HEK293 (cell line): ENCODE results near the gene IL4R.

Experiments used
- CTCF ChIA-PET: fragments of 350-600 bp; formaldehyde crosslinking; extraction: SDS; loops from one replicate; lab custom pipeline; 2021; ENCODE audit warnings: antibody characterized with exemption; lab: Yijun Ruan, JAX
- POLR2A ChIA-PET: fragments of 300-600 bp; formaldehyde crosslinking; extraction: SDS; loops from one replicate; lab custom pipeline; 2020; ENCODE audit warnings: antibody characterized with exemption, inconsistent platforms; lab: Yijun Ruan, JAX
- H3K27ac ChIP-seq: fragments of 200-500 bp; sonication (Bioruptor generic); 2 replicates; pipeline ENCODE4 v1.5.1; 2014; ENCODE audit warnings: low read depth, low read length, control low read depth, inconsistent platforms; ENCODE audit errors: extremely low read depth
- H3K36me3 ChIP-seq, 2 experiments: fragments of 200-500 bp in 1 of 2; sonication (Bioruptor generic) in 1 of 2; 1 replicate in 1 of 2; 2 replicates in 1 of 2; pipeline ENCODE4 v1.5.1; 2014 to 2017; ENCODE audit warnings: inconsistent platforms in 2 of 2, low read length in 2 of 2; ENCODE audit not compliant: control insufficient read depth in 2 of 2, insufficient read depth in 1 of 2
- H3K4me1 ChIP-seq: fragments of 200-500 bp; sonication (Bioruptor generic); 2 replicates; pipeline ENCODE4 v1.5.1; 2014; ENCODE audit warnings: mild to moderate bottlenecking, low read length, inconsistent platforms; ENCODE audit not compliant: control insufficient read depth, insufficient read depth
- H3K4me3 ChIP-seq: 2 replicates; pipeline ENCODE4 v1.5.1; 2011; ENCODE audit warnings: low read depth, mild to moderate bottlenecking, control low read depth, low read length, moderate library complexity
- H3K9me3 ChIP-seq: fragments of 200-500 bp; sonication (Bioruptor generic); 2 replicates; pipeline ENCODE4 v1.5.1; 2014; ENCODE audit warnings: low read depth, low read length, inconsistent platforms; ENCODE audit not compliant: control insufficient read depth, insufficient read depth
- GFI1B ChIP-seq: fragments of 450-650 bp; formaldehyde crosslinking; IDR thresholded peaks from 2 replicates; pipeline ENCODE4 v1.5.1; 2016; ENCODE audit warnings: missing biosample characterization, missing genetic modification characterization
- HOXD13 ChIP-seq: sonication (generic); formaldehyde crosslinking; IDR thresholded peaks from 2 replicates; pipeline ENCODE4 v1.8.0; 2022; ENCODE audit warnings: missing genetic modification reagents, borderline replicate concordance
- SALL2 ChIP-seq: fragments of 450-650 bp; formaldehyde crosslinking; IDR thresholded peaks from 2 replicates; pipeline ENCODE4 v1.5.0; 2017; ENCODE audit warnings: missing biosample characterization, mild to moderate bottlenecking, missing genetic modification characterization, borderline replicate concordance
- ZFP69B ChIP-seq: fragments of 450-650 bp; formaldehyde crosslinking; IDR thresholded peaks from 2 replicates; pipeline ENCODE4 v1.5.1; 2016; ENCODE audit warnings: missing biosample characterization, missing genetic modification characterization
- ZNF10 ChIP-seq: fragments of 450-650 bp; formaldehyde crosslinking; IDR thresholded peaks from 2 replicates; pipeline ENCODE4 v1.5.1; 2017; ENCODE audit warnings: missing biosample characterization, missing genetic modification characterization
- ZNF121 ChIP-seq: fragments of 450-650 bp; formaldehyde crosslinking; IDR thresholded peaks from 2 replicates; pipeline ENCODE4 v1.5.1; 2016; ENCODE audit warnings: missing biosample characterization, missing genetic modification characterization
- ZNF138 ChIP-seq: fragments of 450-650 bp; formaldehyde crosslinking; IDR thresholded peaks from 2 replicates; pipeline ENCODE4 v1.5.1; 2016; ENCODE audit warnings: missing biosample characterization, missing genetic modification characterization, borderline replicate concordance
- ZNF202 ChIP-seq: fragments of 450-650 bp; formaldehyde crosslinking; IDR thresholded peaks from 2 replicates; pipeline ENCODE4 v1.5.1; 2016; ENCODE audit warnings: missing biosample characterization, missing genetic modification characterization, borderline replicate concordance
- ZNF350 ChIP-seq: fragments of 450-650 bp; formaldehyde crosslinking; IDR thresholded peaks from 2 replicates; pipeline ENCODE4 v1.5.0; 2017; ENCODE audit warnings: missing biosample characterization, mild to moderate bottlenecking, missing genetic modification characterization
- ZNF366 ChIP-seq: fragments of 450-650 bp; formaldehyde crosslinking; conservative IDR thresholded peaks from 2 replicates; pipeline ENCODE4 v1.5.1; 2016; ENCODE audit warnings: missing biosample characterization, missing genetic modification characterization
- ZNF558 ChIP-seq: fragments of 450-650 bp; formaldehyde crosslinking; IDR thresholded peaks from 2 replicates; pipeline ENCODE4 v1.5.1; 2016; ENCODE audit warnings: missing biosample characterization, missing genetic modification characterization
- ZNF664 ChIP-seq: fragments of 450-650 bp; formaldehyde crosslinking; IDR thresholded peaks from 2 replicates; pipeline ENCODE4 v1.5.1; 2016; ENCODE audit warnings: missing biosample characterization, missing genetic modification characterization
- ZSCAN23 ChIP-seq: fragments of 450-650 bp; formaldehyde crosslinking; IDR thresholded peaks from 2 replicates; pipeline ENCODE4 v1.5.1; 2016; ENCODE audit warnings: missing biosample characterization, missing genetic modification characterization
- TF ChIP-seq, protein P1 (sequence below): fragments of 450-650 bp; IDR thresholded peaks from 2 replicates; pipeline ENCODE4 v1.5.1; 2018; ENCODE audit warnings: missing biosample characterization, mild to moderate bottlenecking, missing genetic modification characterization

Gene IL4R

DNA sequence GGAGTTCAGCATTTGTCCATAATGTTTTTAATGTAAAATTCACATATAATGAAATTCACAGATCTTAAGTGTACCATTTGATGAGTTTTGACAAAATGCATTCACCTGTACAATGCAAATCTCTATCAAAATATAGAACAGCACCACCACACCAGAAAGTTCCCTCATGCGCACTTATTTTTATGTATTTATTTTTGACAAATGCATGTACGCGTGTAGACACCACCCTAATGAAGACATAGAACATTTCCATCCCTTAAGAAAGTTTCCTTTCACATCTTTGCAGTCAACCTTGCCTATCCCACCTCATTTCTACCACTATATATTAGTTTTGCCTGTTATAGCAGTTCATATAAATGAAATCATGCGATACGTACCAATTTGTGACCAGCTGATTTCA, 15.6 kb upstream of the IL4R start:
- no peak for TF ChIP-seq ZFP69B (tag by site-specific recombination)
- TF ChIP-seq ZNF121 (tag by site-specific recombination): no peak
- TF ChIP-seq, protein P1, sequence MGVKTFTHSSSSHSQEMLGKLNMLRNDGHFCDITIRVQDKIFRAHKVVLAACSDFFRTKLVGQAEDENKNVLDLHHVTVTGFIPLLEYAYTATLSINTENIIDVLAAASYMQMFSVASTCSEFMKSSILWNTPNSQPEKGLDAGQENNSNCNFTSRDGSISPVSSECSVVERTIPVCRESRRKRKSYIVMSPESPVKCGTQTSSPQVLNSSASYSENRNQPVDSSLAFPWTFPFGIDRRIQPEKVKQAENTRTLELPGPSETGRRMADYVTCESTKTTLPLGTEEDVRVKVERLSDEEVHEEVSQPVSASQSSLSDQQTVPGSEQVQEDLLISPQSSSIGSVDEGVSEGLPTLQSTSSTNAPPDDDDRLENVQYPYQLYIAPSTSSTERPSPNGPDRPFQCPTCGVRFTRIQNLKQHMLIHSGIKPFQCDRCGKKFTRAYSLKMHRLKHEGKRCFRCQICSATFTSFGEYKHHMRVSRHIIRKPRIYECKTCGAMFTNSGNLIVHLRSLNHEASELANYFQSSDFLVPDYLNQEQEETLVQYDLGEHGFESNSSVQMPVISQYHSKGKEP (tag by site-specific recombination): no peak
- no peak for TF ChIP-seq GFI1B
- no peak for TF ChIP-seq ZNF558 (tag by site-specific recombination)
- no peak for TF ChIP-seq HOXD13
- TF ChIP-seq ZNF366 (tag by site-specific recombination): no peak
- TF ChIP-seq ZNF202 (tag by site-specific recombination): no peak
- Histone ChIP-seq H3K27ac (no peak overlapping the region), H3K36me3 (no peaks in the 10 kb centered on the region), H3K9me3 (no peaks in the 10 kb centered on the region), H3K4me3 (no peak overlapping the region), H3K4me1 (no peaks in the 10 kb centered on the region)
- ChIA-PET CTCF (interaction anchor here (0.8 kb wide), 1 partner anchor 57 kb away, joined by 3 read pairs; no protein-coding TSS in a partner anchor), POLR2A (interaction anchor here (0.6 kb wide), 1 partner anchor 132 kb away, joined by 4 read pairs; no protein-coding TSS in a partner anchor)

DNA sequence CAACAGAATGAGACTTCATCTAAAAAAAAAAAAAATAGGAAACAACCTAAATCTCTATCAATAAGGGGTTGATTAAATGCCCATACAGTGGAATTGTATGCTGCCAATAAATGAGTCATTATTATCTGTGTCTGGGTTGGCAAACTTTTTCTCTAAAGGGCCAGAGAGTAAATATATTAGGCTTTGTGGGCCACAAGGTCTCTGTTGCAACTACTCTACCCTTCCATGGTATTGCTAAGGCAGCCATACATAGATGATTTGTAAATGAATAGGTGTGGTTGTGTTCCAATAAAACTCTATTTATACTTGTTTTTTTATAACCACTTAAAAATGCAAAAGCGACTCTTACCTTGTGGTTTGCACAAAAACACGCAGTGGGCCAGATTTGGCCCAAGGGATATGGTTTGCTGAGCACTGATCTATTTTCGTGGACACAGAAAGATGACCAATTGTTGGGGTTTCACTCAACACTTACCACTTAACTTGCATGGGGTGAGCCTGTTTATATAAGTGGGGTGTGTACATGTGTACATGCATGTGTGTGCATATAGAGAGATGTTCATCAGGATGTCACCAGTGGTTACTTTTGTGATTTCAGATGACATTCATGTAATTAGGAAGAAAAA, 12.4 kb upstream of the IL4R start:
- ChIA-PET POLR2A (no interaction called here), CTCF (no interaction called here)
- Histone ChIP-seq H3K27ac (no peak overlapping the region), H3K4me3 (no peak overlapping the region), H3K36me3 (no peaks in the 10 kb centered on the region), H3K9me3 (no peaks in the 10 kb centered on the region), H3K4me1 (no peaks in the 10 kb centered on the region)
- TF ChIP-seq ZNF10: no peak
- no peak for TF ChIP-seq SALL2 (tag by site-specific recombination)

DNA sequence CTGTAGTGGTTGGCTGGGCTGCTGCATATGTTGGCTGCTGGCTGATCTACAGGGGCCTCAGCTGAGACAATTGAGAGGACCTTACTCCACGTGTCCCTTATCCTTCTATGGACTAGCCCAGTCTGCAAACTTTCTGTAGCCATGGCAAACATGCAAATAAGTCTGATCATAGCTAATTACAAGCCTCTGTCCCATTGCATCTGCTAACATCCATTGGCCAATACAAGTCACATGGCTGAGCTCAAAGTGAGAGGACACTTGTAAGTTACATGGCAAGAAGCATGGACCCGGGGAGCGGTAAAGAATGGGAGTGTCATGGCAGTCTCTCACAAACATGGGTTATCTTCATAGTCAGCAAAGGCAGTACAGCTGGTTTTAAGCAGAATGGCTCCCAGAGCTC, 11.6 kb upstream of the IL4R start:
- H3K27ac ChIP-seq: no peak overlapping the region
- POLR2A ChIA-PET: no interaction called here
- no peaks in the 10 kb centered on the region for H3K9me3 ChIP-seq
- no peaks in the 10 kb centered on the region for H3K36me3 ChIP-seq
- H3K4me3 ChIP-seq: no peak overlapping the region
- no peaks in the 10 kb centered on the region for H3K4me1 ChIP-seq
- no peak for TF ChIP-seq ZSCAN23
- CTCF ChIA-PET: interaction anchor here (1.0 kb wide), 1 partner anchor 67 kb away, joined by 3 read pairs; no protein-coding TSS in a partner anchor

DNA sequence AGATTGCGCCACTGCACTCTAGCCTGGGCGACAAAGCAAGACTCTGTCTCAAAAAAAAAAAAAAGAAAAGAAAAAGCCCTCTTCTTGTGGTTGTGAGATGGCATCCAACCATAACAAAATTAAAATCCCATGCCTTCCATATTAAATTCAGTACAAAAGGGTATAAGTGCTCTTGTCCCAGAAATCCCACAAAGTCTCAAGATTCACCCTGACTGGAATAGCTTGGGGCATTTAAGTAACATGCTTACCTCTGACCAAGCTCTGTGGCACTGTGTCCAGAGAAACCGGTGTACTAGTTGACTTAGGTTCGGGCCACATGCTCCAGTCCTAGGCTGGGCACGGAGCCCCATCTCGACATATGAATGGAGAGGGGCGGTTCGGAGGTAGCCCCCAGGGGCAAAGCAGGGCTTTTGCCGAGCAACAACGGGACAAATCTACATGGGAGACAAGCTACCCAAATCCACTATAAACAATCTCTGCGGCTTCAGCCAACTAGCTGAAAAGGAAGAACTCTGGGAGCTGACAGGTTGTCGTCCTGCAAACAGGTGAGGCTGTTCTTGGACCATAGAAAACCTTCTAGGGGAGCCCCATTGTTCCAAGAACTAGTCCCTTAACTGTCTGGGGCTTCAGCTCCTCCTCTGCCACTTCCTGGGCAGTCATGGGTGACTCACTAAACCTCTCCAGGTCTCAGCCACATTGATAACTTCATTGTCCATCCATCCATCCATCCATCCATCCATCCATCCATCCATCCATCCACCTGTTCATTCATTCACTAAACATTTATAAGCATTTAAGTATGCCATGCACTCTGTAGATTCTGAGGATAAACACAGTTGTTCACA, 10.3 kb upstream of the IL4R start:
- POLR2A ChIA-PET: no interaction called here
- Histone ChIP-seq H3K36me3 (no peaks in the 10 kb centered on the region), H3K9me3 (no peaks in the 10 kb centered on the region), H3K27ac (no peak overlapping the region), H3K4me3 (no peak overlapping the region), H3K4me1 (no peaks in the 10 kb centered on the region)
- TF ChIP-seq ZNF138 (tag by site-specific recombination) (no peak), ZNF664 (0 out of 2 replicates have a peak, but pooled peaks have one; percentile 51), ZNF350 (no peak)
- CTCF ChIA-PET: interaction anchor here (0.6 to 1.1 kb wide), 3 partner anchors 29 to 669 kb away, joined by 3 to 5 read pairs (median 4); no protein-coding TSS in a partner anchor
